ENCODE data around the gene NTNG2. TPM values are rescaled to one million over a fixed set of nuclear protein-coding genes. Genes with fewer than 3 reads are reported as not detected.

NTNG2 gene
- total RNA-seq, 1 donor from 2014 or later: 2.5 TPM

- FAIRE-seq (peak; percentile 56), DNase-seq (ENCODE audit: low read depth) (peak; percentile 42)
- Mint-ChIP-seq H3K9me3 (ENCODE audit: unreplicated experiment) (no peaks in the 10 kb centered on the region), H3K4me1 (ENCODE audit: low read depth, unreplicated experiment) (peaks cover 4% of the 10 kb centered on the region), H3K27ac (ENCODE audit: unreplicated experiment) (no peak overlapping the region), H3K36me3 (ENCODE audit: low read depth, unreplicated experiment) (no peaks in the 10 kb centered on the region), H3K4me3 (ENCODE audit: unreplicated experiment) (no peak overlapping the region), H3K27me3 (ENCODE audit: low read depth, unreplicated experiment) (peaks cover 54% of the 10 kb centered on the region)
- no peak for TF ChIP-seq EZH2 (IDR thresholded peaks at IDR 0.05; ENCODE audit: insufficient read depth, low read length)
- no peak for TF ChIP-seq CTCF (IDR thresholded peaks at IDR 0.05; ENCODE audit: insufficient read depth, low read depth, low read length)
- Histone ChIP-seq H3K4me1 (ENCODE audit: insufficient read depth, low read length) (peaks cover 9% of the 10 kb centered on the region), H3K27me3 (ENCODE audit: insufficient read depth, low read length) (peaks cover 62% of the 10 kb centered on the region), H3K9ac (ENCODE audit: low read length) (no peak overlapping the region), H3K79me2 (ENCODE audit: insufficient read depth, low read length) (no peaks in the 10 kb centered on the region), H3K36me3 (ENCODE audit: insufficient read depth, low read length) (no peaks in the 10 kb centered on the region), H3K4me2 (ENCODE audit: low read length) (no peak overlapping the region), H4K20me1 (ENCODE audit: insufficient read depth, low read length) (no peaks in the 10 kb centered on the region), H3K9me3 (ENCODE audit: insufficient read depth, low read depth, low read length) (no peaks in the 10 kb centered on the region), H3K27ac (ENCODE audit: low read depth, low read length) (no peak overlapping the region), H2AFZ (ENCODE audit: low read depth, low read length) (no peak overlapping the region), H3K4me3 (ENCODE audit: insufficient read depth, low read depth, low read length) (no peak overlapping the region)
These were observed 17.0 kb upstream of the NTNG2 start for GRCh38 chr9:132144708-132145365.

- peaks cover 4% of the 10 kb centered on the region for H3K4me1 Mint-ChIP-seq (ENCODE audit: low read depth, unreplicated experiment)
These were observed 15.8 kb upstream of the NTNG2 start for GRCh38 chr9:132146039-132146438.

More at GRCh38 chr9:132146039-132146438, 15.8 kb upstream of the NTNG2 start:
- no peaks in the 10 kb centered on the region for H3K9me3 ChIP-seq (ENCODE audit: insufficient read depth, low read depth, low read length)
- H3K27me3 ChIP-seq (ENCODE audit: insufficient read depth, low read length): peaks cover 58% of the 10 kb centered on the region
- H3K4me2 ChIP-seq (ENCODE audit: low read length): no peak overlapping the region
- no peak overlapping the region for H3K9ac ChIP-seq (ENCODE audit: low read length)
- H3K4me1 ChIP-seq (ENCODE audit: insufficient read depth, low read length): peaks cover 9% of the 10 kb centered on the region
- Mint-ChIP-seq H3K4me3 (ENCODE audit: unreplicated experiment) (no peak overlapping the region), H3K9me3 (ENCODE audit: unreplicated experiment) (no peaks in the 10 kb centered on the region), H3K36me3 (ENCODE audit: low read depth, unreplicated experiment) (no peaks in the 10 kb centered on the region), H3K27ac (ENCODE audit: unreplicated experiment) (no peak overlapping the region), H3K27me3 (ENCODE audit: low read depth, unreplicated experiment) (peaks cover 49% of the 10 kb centered on the region)
- no peak for TF ChIP-seq CTCF (IDR thresholded peaks at IDR 0.05; ENCODE audit: insufficient read depth, low read depth, low read length)
- no peak for TF ChIP-seq EZH2 (IDR thresholded peaks at IDR 0.05; ENCODE audit: insufficient read depth, low read length)
- no peak overlapping the region for H3K27ac ChIP-seq (ENCODE audit: low read depth, low read length)
- DNase-seq (ENCODE audit: low read depth) (no peak), FAIRE-seq (no peak)
- no peak overlapping the region for H3K4me3 ChIP-seq (ENCODE audit: insufficient read depth, low read depth, low read length)
- no peaks in the 10 kb centered on the region for H4K20me1 ChIP-seq (ENCODE audit: insufficient read depth, low read length)
- no peak overlapping the region for H2AFZ ChIP-seq (ENCODE audit: low read depth, low read length)
- H3K79me2 ChIP-seq (ENCODE audit: insufficient read depth, low read length): no peaks in the 10 kb centered on the region
- no peaks in the 10 kb centered on the region for H3K36me3 ChIP-seq (ENCODE audit: insufficient read depth, low read length)
